ENCODE data around the gene PDE6H. TPM values are rescaled to one million over a fixed set of nuclear protein-coding genes. Genes with fewer than 3 reads are reported as not detected.

The PDE6H gene
- total RNA-seq, 1 donor from 2014 or later = not detected

GRCh38 chr12:14950982-14951746 lies 21.7 kb upstream of the PDE6H start:
- H3K27me3 Mint-ChIP-seq = peaks cover 3% of the 10 kb centered on the region
- peaks cover 19% of the 10 kb centered on the region for H3K36me3 Mint-ChIP-seq
- no peak for TF ChIP-seq CTCF (conservative IDR thresholded peaks at IDR 0.05)
- H3K4me3 Mint-ChIP-seq = peak overlapping the region; percentile 32
- peak overlapping the region; percentile 14 for H3K27ac Mint-ChIP-seq
- H3K4me1 Mint-ChIP-seq (ENCODE audit: unreplicated experiment) = peaks cover 21% of the 10 kb centered on the region
- H3K9me3 Mint-ChIP-seq = peaks cover 9% of the 10 kb centered on the region
- no peak for DNase-seq (ENCODE audit: extremely low spot score, unreplicated experiment)

GRCh38 chr12:14951851-14952250 lies 21.0 kb upstream of the PDE6H start:
- Mint-ChIP-seq H3K9me3 (peaks cover 9% of the 10 kb centered on the region), H3K36me3 (peaks cover 18% of the 10 kb centered on the region), H3K27me3 (peaks cover 3% of the 10 kb centered on the region), H3K4me3 (no peak overlapping the region), H3K27ac (peak overlapping the region; percentile 14), H3K4me1 (ENCODE audit: unreplicated experiment) (peaks cover 17% of the 10 kb centered on the region)
- TF ChIP-seq CTCF (conservative IDR thresholded peaks at IDR 0.05) = no peak
- no peak for DNase-seq (ENCODE audit: extremely low spot score, unreplicated experiment)

GRCh38 chr12:14952299-14952921 lies 20.4 kb upstream of the PDE6H start:
- no peak for DNase-seq (ENCODE audit: extremely low spot score, unreplicated experiment)
- H3K4me1 Mint-ChIP-seq (ENCODE audit: unreplicated experiment) = peaks cover 15% of the 10 kb centered on the region

GRCh38 chr12:14953752-14954151 lies 19.1 kb upstream of the PDE6H start:
- H3K27ac Mint-ChIP-seq = no peak overlapping the region
- H3K36me3 Mint-ChIP-seq = peaks cover 12% of the 10 kb centered on the region
- H3K4me1 Mint-ChIP-seq (ENCODE audit: unreplicated experiment) = peaks cover 10% of the 10 kb centered on the region
- peaks cover 3% of the 10 kb centered on the region for H3K27me3 Mint-ChIP-seq
- no peak for DNase-seq (ENCODE audit: extremely low spot score, unreplicated experiment)
- H3K4me3 Mint-ChIP-seq = no peak overlapping the region
- peaks cover 5% of the 10 kb centered on the region for H3K9me3 Mint-ChIP-seq
- TF ChIP-seq CTCF (conservative IDR thresholded peaks at IDR 0.05) = no peak

More at GRCh38 chr12:14952299-14952921, 20.4 kb upstream of the PDE6H start:
- peaks cover 3% of the 10 kb centered on the region for H3K27me3 Mint-ChIP-seq
- H3K4me3 Mint-ChIP-seq = peak overlapping the region; percentile 6
- no peak for TF ChIP-seq CTCF (conservative IDR thresholded peaks at IDR 0.05)
- H3K9me3 Mint-ChIP-seq = peaks cover 6% of the 10 kb centered on the region
- H3K36me3 Mint-ChIP-seq = peaks cover 14% of the 10 kb centered on the region
- peak overlapping the region; percentile 14 for H3K27ac Mint-ChIP-seq

- peaks cover 8% of the 10 kb centered on the region for H3K36me3 Mint-ChIP-seq
- DNase-seq (ENCODE audit: extremely low spot score, unreplicated experiment) = no peak
- H3K27me3 Mint-ChIP-seq = peaks cover 3% of the 10 kb centered on the region
- no peak overlapping the region for H3K27ac Mint-ChIP-seq
- no peak overlapping the region for H3K4me3 Mint-ChIP-seq
- peaks cover 5% of the 10 kb centered on the region for H3K9me3 Mint-ChIP-seq
- peaks cover 4% of the 10 kb centered on the region for H3K4me1 Mint-ChIP-seq (ENCODE audit: unreplicated experiment)
- TF ChIP-seq CTCF (conservative IDR thresholded peaks at IDR 0.05) = no peak
Observed at GRCh38 chr12:14954269-14954668, 18.6 kb upstream of the PDE6H start.

Data from type B pancreatic cell (in vitro differentiated cells).